NCI-H2227 (cell line): ENCODE results near the gene EPB41L5.
"Not testable (repeated sequence)": the region's sequence is repeated elsewhere in the genome, so short reads cannot be mapped to it uniquely, and the experiment has no call there.

ENCODE experiments used
- DNase-seq: peaks from one replicate; lab custom pipeline; 2025; ENCODE audit not compliant: unreplicated experiment; lab: John Stamatoyannopoulos, UW

The EPB41L5 gene

DNA sequence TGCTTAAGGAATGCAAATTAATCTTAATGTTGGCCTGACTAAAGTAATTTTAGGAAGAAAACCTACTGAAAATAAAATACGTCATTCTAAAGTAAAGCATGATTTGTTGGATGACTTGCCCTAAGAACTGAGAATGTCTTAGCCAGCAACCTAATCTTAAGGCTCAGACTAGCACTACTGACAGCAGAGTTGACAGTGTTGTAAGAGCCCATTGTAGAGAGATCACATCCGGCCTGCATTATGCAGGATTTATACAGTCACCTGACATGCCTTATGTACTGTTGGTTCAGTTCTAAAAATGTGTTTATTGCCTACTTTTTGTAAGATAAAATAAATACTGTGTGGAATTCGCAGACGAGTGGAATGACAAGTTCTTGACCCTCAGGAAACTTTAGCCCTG lies 128.0 kb downstream of the EPB41L5 start:
- no peak for DNase-seq

DNA sequence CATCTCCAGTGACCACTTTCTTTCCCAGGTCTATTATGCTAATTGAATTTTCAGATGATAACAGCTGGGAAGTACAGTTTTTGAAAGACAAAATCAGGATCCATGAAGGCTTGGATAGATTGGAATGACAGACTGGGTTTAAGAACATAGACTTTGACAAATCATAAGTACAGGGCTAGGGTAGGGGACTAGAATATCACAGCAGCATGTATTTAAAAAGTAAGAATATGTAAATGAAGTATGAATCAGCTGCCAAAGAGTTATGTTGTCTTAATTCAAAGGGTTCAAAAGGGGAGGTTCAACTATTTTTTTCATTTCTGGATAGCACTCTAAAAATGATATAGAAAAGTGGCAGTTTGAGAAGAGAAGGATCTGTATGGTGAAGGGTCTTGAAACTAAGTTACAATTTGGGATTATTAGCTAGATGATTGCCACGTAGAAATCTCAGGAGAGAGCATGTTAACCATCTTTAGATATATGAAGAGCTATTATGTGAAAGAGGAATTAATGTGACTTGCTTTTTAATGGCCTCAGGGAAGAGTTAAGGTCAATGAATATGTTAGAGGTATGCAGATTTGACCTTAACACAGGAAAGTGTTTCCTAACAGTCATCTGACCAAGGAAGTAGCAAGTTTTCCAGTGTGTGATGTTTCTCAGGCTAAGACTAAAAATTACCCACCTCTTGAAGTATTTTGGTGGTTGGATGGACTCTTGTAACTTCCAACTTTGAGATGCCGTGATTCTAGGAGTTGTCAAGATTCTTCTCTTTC lies 128.6 kb downstream of the EPB41L5 start:
- no peak for DNase-seq

DNA sequence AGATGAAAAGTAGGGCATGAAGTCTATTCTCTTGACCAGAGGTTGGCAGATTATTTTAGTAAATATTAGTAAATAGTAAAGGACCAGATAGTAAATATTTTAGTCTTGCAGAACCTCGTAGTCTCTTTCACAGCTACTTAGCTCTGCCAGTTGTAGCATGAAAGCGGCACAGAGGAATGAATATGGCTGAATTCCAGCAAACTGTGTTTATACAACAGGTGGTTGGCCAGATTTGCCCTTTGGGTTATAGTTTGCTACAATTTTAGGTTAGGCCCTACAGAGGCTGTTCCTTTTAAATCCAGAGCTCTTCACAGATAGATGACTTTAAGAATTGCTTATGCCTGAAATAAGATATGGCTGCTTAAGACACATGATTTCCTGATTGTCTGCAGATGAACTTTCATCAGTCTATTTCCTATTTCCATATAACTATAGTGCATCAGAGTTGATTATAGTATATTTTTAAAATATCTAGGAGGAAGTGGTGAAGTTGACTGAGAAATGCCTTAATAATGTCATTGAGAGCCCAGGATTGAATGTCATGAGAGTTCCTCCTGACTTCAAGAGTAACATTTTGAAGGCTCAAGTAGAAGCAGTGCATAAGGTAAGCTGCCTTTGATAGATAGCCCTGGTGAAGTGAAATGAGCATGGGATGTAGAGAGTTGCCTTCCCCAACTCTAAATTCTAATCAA lies 129.8 kb downstream of the EPB41L5 start:
- no peak for DNase-seq

DNA sequence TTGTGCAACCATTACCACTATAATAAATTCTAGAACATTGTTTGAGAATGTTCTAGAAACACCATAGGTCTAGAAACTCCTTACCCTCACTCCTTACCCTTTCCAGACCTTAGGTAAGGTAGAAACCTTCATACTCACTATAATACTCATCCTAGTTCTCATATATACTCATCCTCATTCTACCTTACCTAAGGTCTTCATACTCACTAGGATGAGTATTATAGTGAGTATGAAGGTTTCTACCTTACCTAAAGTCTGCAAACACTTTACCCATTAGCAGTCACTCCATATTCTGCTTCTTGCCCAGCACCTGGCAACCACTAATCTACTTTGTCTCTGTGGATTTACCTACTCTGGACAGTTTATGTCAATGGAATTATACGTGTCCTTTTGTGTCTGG lies 135.4 kb downstream of the EPB41L5 start:
- DNase-seq: no peak

DNA sequence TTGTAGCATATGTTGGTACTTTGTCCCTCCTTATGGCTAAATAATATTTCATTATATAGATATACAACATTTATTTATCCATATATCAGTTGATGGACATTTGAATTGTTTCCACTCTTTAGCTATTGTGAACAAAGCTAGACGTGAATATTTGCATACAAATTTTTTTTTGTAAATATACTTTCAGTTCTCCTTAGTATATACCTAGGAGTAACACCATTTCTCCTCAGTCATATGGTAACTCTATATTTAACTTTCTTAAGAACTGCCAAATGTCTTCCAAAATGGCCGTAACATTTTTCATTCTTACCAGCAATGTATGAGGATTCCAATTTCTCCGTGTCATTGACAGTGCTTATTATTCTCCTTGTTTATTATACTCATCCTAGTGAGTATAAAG lies 135.8 kb downstream of the EPB41L5 start:
- DNase-seq: no peak

DNA sequence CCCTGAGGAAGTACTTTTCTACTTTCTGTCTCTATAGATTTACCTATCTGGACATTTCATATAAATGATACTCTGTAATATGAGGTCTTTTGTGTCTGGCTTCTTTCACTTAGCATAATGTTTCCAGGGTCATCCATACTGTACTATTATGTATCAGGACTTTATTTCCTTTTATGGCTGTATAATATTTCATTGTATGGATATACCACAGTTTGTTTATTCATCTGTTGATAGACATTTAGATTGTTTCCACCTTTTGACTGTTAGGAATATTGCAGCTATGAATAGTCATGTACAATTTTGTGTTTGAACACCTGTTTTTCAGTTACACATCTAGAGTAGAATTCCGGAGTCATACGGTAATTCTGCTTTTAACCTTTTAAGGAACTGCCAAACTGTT lies 136.5 kb downstream of the EPB41L5 start:
- no peak for DNase-seq

DNA sequence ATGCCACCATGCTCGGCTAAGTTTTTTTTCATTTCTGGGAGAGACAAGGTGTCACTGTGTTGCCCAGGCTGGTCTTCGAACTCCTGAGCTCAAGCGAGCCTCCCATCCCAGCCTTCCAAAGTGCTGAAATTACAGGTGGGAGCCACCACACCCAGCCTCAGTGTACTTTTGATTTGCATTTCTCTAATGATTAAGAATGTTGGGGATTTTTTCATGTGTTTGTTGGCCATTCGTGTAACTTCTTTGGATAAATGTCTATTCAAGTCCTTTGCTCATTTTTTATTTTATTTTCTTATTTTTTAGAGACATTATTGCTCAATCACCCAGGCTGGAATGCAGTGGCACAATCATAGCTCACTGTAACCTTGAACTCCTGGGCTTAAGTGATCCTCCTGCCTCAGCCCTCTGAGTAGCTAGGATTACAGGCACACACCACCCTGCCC lies 137.2 kb downstream of the EPB41L5 start:
- DNase-seq: no peak

DNA sequence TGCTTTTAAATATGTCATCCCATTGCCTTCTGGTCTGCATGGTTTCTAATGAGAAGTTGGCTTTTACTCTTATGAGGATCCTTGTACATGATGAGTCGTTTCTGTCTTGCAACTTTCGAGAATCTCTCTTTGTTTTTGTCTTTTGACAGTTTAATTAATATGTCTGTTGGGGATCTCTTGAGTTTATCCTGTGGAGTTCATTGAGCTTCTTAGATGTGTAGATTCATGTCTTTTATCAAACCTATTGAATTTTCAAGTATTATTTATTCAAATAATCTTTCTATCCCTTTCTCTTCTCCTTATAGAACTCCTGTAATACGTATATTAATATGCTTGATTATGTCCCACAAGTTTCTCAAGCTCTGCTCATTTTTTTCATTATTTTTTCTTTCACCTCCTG lies 142.4 kb downstream of the EPB41L5 start:
- DNase-seq: no peak

DNA sequence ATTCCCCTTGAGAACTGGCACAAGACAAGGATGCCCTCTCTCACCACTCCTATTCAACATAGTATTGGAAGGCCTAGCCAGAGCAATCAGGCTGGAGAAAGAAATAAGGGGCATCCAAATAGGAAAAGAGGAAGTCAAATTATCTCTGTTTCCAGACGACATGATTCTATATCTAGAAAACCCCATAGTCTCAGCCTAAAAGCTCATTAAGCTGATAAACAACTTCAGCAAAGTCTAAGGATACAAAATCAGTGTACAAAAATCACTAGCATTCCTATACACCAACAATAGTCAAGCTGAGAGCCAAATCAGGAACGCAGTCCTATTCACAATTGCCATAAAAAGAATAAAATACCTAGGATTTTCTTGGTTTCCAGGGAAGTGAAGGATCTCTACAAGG lies 145.8 kb downstream of the EPB41L5 start:
- DNase-seq: not testable (repeated sequence)

DNA sequence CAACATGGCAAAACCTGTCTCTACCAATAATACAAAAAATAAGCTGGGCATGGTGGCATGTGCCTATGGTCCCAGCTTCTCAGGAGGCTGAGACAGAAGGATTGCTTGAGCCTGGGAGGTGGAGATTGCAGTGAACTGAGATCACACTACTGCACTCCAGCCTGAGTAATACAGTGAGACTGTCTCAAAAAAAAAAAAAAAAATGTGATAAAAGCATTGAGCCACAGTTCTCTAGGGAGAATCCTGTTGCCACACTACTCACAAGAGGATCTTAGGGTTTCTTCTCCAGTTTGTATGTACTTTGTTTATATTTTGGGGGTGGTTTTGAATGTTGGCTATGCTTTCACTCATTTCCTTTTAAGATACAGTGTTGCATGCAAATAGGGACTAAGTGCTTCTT lies 148.3 kb downstream of the EPB41L5 start:
- DNase-seq: no peak

DNA sequence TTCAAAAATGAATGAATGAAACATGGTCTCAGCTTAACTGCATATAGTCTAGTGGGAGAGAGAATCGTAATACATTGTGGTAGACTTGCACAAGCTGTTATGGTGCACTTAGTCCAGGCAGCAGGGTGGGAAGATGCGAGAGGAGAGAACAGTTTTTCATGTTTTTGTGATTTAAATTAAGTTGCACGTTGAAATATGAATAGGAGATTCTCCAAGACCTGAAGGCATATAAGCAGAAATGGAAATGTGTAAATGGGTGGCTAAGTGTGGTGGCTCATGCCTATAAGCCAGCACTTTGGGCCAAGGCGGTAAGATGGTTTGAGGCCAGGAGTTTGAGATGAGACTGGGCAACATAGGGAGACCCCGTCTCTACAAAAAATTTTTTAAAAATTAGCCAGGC lies 149.8 kb downstream of the EPB41L5 start:
- no peak for DNase-seq

DNA sequence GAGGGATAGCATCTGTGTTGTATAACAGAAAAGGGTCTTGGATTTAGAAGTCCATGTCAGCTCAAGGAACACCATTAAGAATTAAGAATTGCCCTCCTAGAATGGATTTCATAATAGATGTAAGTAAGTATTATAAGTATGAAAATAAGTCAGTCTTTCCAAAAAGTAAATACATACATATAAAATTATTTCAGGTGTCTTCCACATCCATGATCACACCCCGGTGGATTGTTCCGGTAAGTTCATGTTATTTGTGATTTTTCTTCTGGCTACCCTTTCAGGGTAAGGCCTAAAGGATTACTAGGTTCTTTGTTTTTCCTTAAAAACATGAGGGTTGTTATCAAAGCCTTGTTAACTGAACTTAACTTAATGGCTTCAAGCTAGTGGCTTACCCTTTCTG lies 154.4 kb downstream of the EPB41L5 start:
- DNase-seq: no peak

DNA sequence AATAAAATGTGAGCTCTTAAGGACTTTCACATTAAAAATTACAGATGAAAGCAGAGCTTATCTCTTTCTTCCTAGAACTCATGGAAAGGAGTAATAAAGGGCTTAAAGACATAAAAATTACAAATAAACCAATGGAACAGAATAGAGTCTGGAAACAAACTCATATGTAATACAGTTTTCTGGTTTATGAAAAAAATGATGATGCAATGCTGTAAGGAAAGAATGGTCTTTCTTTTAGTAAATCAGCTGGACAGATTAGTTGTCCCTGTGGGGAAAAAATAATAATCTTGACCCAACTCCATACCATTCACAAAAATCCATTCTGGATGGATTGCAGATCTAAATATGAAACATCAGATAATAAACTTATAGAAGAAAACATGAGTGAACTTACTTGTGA lies 156.1 kb downstream of the EPB41L5 start:
- DNase-seq: no peak

DNA sequence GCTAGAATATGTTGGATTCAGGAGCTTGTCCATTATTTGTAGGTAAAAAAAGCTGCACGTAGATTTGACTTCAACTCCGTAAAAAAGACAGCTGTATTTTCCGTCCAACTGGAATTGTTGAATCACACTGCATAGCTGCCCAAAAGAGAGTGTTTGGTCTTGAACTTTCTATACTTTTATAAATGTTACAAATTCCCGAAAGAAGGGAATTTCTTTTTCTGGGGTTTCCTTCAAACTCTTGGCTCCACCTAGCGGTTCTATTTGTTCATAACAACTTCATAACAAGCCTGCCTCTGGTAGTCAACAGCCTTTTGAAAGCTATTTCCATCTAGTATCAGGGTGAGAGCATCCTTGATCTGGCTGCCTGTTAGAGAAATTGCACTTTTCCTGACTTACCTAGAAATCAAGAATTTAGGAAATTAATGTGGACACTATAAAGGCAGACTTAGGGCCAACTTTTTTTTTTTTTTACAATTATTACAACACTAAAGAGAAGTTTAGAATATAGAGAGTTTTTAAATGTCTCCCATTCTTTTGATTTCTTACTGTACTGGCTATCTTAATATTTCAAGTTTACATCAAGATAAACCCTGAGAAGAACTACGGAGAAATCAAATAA lies 162.2 kb downstream of the EPB41L5 start:
- DNase-seq: peak; percentile 70

DNA sequence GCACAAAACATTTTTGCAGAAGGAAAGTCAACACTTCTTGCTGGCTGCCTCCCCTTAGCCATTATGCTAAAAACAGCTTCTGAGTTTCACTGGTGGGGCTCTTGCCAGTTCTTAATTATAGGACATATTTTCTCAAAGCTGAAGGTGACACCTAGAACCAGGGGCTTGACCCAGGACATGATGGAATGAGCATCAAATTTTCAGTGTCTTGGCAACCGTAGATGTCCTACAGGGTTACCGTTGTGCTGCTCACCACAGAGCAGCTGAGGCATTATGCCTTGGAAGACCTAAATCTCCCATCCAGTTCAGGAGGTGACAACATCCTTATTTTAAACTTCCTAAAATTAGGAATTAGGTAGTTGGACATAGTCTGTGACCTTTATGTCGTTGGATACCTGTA lies 163.6 kb downstream of the EPB41L5 start:
- no peak for DNase-seq

DNA sequence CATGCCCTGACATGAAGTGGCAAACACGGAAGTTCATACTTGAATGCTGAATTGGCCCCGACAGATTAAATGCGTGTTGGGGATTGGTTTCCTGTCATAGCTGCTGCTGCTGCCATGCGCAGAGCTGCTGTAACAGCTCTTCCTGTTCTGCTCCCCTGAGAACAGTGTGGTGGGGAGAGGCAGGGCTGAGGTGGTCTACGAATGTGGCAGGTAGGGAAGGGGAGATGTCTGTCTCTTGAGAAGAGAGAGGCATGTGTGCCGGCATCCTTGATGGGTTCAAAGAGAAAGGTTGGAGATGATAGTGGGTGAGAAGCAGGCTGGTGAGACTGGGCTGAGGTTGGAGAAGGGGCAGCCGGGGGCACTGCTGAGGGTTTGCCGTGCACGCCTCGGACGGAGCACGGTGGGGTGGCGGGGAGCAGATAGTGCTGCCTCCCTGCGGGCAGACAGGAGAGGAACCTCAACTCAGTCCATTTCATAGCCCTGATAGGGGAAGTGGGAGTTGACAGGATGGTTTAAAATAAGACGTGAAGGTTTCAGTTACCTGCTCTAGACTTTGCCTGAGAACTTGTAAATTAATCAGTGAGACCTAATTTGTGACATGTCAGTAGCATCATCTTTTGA lies 164.2 kb downstream of the EPB41L5 start:
- no peak for DNase-seq

DNA sequence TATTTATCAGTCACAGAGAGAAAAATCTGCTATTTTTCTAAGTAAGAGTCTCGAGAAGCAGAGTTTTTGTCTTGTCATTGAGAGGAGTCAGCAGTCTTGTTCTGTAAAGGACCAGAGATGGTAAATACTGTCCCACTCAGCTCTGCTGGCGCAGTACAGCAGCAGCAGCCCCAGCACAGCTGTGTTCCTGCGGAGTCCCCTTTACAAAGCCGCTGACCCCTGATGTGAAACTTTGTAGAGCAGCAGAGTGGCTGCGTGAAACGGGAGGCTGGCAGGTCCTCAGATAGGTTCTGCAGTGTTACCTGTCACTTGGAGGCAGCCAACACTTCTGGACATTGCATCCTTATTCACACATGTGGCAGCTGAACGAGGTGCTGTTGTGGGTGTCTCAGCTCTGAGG lies 165.1 kb downstream of the EPB41L5 start:
- no peak for DNase-seq

DNA sequence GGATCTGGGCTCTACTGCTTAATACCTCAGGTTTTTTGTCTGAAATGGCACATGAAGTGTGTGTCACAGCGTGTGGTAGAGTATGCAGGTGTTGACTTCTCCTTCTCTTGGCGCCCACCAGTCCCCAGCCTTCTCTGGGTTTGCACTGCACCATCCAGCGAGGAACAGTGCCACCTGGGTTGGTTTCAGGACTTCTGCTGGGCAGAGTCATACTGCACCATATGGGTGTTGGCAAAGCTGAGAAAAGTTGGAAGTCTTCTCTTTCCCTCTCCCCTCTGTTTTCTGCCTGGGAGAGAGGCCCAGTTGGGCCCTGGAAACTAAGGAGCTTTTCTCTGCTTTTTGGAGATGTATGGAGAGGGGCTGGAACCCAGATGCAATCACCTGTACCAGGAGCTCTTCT lies 166.5 kb downstream of the EPB41L5 start:
- DNase-seq: no peak

DNA sequence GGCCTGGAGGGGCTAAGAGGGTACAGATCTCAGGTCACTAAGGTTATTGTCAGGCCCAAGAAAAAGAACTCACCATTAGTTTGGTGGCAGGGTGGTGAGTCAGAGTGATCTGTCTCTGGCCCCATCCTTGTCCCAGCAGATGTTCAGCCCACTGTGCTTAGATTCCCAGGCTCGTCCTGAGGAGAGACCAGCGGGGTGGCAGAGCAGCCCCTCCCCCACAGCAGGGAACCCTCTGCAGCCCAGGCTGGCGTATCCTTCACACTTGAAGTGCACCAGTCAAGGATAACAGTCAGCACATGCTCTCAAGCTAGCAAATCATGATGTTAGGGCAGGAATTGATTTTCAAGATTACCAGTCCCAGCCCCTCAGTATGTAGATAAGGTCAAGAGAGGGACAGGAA lies 167.2 kb downstream of the EPB41L5 start:
- DNase-seq: peak; percentile 12

DNA sequence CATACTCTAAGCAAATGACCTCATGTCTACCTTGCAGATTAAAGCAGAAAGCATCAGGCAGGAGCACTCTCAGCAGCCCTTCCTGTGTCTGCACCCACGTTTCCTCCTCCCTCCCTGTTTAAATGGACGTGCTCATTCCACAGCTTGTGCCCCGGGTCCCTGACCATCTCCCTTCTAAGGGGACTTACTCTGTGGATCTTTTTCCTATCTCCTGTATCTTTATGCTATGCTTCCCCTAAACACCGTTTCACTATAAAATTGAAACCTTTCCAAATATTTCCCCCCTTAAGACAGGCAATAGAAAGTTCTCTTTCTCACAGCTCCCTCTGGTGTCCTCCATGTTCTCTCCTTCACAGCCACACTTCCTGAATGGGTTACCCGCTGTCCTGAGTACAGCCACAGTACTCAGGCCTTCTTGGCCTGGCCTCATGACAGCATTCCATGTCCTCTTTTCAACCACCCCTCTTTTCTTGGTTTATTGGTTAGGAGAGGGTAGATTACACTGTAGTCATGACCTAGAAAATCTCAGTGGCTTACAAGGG lies 169.2 kb downstream of the EPB41L5 start:
- DNase-seq: no peak

DNA sequence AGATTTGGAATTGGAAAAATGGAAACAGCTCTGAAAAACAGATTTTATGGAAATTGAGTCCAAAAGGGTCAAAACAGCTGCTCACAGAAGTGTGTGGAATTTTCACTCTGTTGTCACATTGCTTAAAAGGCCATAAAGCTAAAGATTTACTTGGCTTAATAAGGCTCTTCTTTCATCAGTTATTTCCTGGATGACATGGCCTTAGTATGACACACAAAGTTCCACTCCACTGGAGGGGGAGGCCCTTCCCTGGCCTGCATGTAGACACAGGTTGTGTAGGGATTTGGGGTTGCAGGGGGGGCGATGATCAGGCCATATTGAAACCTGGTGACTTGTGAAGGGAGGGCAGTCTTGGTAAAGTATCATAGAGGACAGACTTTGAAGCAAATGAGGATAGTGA lies 176.3 kb downstream of the EPB41L5 start:
- no peak for DNase-seq

DNA sequence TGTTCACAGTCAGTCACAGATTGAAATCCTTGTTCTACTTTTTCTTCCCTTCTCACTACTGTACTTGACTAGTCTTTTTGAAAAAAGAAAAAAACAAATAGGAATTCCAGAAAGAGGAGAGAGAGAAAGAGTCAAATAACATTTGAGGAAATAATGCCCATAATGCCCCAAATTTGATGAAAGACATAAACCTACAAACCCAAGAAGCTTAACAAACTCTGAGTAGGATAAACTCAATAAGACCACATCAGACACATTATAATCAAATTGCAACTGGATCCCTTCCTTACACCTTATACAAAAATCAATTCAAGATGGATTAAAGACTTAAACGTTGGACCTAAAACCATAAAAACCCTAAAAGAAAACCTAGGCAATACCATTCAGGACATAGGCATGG lies 179.4 kb downstream of the EPB41L5 start:
- no peak for DNase-seq
